ENCODE data around the gene ERH.

The ERH gene

GRCh38 chr14:69355607-69356281 is 42.4 kb downstream of the ERH start:
- no peak for DNase-seq

GRCh38 chr14:69355154-69355597 is 42.9 kb downstream of the ERH start:
- no peak for DNase-seq

GRCh38 chr14:69354383-69355153 is 43.5 kb downstream of the ERH start:
- peak; percentile 71 to 83 for DNase-seq

GRCh38 chr14:69353168-69353567 is 44.9 kb downstream of the ERH start:
- no peak for DNase-seq

GRCh38 chr14:69351911-69352310 is 46.2 kb downstream of the ERH start:
- no peak for DNase-seq

DNA sequence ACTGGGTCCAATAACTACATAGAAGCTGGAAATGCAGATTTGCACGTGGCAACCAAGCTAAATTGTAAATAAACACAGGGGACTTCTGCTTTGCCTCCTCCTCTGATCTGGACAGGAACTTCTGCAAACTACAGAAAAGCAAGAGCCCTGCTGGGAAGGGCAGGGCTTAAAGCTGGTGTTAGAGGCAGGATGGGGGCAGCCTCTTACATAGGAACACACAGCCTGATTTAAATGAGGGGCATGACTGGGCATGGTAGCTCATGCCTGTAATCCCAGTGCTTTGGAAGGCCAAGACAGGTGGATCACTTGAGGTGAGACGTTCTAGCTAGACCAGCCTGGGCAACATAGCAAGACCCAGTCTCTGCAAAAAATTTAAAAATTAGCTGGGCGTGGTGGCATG is 46.7 kb downstream of the ERH start:
- DNase-seq: no peak

DNA sequence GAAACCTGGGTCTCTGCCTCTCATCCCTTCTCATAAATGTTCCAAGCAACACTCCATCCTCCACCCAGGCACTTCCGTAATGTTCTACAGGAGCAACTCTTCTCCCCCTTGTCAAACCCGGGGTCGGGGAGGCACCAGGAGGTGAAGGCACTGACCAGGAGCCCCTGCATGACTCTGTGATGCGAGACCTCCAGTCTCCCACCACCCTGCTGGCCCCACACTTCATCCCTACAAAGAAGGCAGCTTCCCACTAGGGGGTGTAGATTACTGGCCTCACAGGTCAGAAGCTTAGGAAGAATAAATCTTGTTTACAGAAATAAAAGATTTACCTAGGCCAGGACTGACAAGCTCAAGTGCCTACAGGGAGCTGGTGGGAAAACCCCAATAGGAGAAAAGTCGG is 47.2 kb downstream of the ERH start:
- DNase-seq: no peak

DNA sequence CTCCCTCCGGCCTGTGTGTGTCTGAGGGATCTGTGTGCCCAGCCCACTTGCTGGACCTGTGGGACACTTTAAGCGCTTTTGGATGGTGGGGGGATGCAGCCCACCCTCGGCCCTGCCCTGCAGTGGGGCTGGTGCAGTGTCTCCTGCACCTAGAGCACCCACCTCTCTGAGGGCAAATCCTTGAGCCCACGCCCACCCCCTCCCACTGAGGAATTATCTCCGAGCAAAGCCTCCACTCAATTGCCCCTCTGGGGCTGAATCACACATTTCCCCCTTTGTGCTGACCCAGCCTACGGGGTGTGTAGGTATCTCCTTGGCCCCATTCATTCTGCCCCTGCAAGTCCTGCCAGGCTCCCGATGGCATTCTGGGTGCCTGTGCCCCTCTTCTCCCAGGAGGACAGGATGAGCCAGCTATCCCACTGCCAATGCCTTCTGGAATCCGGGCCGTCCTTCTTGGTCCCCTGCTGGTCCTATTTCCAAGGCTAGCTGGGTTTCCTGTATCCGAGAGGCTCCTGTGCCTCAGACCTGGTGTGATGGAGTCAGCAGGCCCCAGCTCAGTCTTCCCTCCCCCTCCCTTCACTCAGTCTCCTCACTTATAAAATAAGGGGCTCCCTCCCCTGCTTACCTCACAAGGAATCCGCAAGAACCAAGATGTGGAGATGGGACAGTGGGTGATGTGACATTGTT is 48.9 kb downstream of the ERH start:
- no peak for DNase-seq

DNA sequence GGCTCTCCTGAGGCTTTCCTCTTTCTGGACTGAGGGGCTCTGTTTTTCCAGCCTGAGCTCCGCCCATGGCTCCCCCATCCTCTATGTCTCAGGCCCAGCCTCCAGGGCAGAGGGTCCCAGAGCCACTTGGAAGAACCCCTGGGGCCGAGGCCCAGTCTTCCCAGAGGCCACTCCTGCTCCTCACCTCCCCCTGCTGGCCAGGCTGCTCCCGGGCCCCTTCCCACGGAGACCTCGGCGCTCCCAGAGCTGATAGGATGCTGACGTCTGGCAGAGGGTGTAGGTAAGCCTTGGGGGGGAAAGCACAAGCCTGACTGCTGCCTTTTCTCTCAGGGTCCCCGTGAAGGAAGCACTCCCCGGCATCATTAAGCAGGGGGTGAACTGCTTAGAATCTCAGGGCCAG is 51.4 kb downstream of the ERH start:
- no peak for DNase-seq

DNA sequence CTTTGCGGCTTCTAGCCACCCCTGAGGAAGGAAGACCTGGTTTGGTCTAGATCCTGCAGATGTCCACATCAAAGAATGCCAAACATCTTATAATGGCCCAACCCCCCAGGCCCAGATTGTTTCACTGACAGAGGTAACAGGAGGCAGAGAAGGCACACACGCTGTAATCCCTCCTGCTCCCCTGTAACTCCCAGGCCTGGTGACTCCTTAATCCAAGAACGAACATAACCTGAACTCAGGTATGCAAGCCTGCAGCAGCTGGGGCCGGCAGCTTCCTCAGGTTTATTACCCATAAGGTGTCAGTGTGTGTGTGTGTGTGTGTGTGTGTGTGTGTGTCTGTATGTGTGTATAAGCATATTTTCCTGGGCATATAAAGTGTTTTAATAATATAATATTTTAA is 52.7 kb downstream of the ERH start:
- no peak for DNase-seq

- DNase-seq: no peak
Measured at GRCh38 chr14:69344171-69344570, 53.9 kb downstream of the ERH start.

DNA sequence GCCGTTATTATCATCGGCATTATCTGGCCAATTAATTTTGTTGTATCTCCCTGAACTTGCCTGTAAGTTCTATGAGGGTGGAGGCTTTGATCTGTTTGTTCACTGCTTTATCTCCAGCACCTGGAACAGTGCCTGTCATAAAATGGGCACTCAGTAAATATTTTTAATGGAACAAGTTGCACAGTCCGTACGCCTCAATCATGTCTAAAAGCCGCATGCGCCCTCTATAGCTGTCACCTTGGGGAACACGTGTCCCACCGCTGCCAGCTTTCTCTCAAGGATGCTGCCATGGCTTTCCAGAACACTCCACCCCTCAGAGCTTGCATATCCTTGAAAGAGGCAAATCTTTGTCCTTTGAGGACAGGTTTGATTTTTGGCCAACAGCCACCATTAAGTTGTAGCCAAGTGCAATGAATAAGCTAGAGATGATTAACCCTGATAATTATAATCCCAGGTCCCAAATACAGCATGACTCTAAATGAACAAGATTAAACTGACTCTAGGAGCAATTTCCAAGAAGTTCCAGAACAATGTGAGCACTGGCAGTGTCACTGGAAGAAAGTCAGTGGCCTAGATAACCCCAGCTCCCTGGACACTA is 55.1 kb downstream of the ERH start:
- DNase-seq: no peak

DNA sequence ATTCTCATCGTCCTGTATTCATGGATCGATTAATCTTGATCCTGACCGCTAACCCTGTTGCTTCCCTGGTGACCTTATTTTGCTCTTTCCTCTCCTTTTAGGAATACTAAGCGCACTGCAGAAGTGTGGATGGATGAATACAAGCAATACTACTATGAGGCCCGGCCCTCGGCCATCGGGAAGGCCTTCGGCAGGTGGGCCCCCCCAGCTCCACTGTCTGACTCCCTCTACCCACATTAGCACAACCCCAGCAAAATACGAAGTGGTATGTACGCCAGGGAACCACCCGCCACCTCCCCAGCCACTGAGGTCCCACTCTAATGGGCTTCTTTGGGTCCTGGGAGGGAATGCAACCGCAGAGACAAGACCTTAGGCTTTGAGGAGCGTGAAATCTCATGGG is 58.7 kb downstream of the ERH start:
- DNase-seq: no peak

DNA sequence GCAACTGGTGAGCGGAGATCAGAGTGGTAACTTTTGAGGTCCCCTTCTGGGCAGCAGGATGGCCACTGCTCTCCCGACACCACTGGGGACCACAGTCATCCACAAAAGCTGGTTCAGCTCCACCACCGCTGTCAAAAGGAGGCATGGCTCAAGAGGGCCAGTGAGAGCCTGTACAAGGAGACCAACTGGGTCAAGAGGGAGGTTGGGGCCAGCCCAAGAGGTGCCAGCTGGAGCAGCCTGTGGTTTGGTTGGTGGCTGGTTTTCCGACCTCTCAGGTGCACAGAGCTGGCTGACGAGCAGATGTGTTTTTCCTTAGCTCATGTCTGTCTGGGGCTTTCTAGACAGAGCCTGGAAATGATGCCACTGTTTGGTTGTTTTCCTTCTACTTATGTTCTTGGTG is 60.1 kb downstream of the ERH start:
- DNase-seq: no peak

DNA sequence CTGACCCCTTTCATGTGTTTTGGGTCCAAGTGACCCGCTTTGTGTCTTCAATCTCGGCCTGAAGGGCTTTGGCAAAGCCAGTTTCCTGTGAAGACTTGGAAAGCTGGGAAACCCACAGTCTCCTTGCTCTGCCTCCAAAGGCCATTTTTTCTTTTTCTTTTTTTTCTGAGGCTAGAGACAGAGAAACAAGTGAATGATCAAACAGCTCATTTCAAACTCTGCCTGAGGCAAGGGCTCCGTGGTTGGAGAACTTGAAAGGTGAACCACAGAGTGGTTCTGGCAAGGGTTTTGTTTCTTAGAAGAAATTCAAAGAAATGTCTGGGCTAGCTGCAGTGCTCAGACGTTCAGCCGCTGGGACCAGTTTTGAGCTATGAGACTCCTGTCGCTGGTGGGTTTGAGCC is 62.7 kb downstream of the ERH start:
- DNase-seq: no peak

DNA sequence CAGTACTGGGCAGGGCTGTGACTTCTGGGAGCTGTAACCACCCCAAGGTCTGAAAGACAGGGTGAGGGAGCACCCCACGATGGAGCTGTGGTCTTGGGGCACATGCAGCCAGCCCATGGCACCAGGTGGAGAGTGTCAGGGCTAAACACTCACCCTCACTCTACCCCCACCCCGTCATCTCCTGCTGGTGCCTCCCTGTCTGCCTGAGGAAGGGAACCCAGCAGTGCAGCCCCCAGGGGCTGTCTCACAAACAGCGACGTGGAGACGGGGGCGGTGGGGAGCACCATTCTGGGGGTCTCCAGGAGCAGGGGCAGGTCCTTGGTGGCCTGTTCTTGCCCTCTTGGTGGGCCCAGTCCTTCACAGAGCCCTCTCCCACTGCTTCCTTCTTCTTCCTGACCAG is 63.5 kb downstream of the ERH start:
- DNase-seq: no peak

GRCh38 chr14:69333791-69334337 is 64.2 kb downstream of the ERH start:
- no peak for DNase-seq

DNA sequence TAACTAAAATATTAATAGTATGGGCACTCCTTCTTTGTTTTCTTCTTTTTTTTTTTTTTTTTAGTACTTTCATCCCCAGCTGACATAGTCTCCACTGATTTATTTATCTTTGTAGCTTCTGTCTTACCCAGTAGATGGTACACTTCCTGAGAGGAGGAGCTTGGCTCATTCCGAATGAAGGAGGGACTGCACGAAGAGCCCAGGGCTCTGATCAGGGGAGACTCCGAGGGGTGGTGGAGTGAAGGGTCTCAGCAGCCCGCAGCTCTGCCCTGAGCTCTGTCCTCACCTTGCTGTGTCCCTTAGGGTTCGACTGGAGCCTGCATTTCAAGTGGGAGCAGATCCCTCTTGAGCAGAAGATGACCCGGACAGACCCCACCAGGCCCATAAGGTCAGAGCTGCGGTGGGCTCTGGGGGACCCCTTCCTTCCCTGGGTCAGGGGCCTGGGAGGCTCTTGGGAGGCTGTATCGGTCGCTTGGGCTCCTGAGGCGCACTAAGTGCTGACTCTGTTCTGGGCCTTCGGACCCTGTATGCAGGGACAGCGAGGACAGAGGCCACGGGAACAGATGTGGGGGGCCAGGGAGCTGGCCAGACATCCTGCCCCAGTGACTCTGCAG is 65.2 kb downstream of the ERH start:
- DNase-seq: no peak

DNA sequence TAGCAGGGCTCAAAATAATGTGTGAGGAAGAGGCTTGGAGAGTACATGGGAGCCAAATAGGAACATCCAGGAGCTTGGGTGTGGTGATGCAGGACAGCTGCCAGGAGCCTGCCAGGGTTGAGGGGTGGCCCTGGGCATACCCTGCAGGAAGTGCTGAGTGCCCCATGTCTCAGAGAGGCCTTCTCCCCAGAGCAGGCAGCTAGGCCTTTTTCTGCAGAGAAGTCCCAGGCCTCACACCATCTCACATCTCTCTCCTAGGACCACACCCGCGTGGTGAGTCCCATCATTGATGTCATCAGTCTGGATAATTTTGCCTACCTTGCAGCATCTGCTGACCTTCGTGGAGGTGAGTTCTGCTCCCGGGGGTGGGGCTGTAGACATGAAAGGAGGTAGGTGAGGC is 66.9 kb downstream of the ERH start:
- DNase-seq: no peak

Measured in CD4-positive, alpha-beta T cell treated with Interferon alpha-2 for 1 hour (primary cell).